ENCODE measurements around the gene MSMB. TPM values are rescaled to one million over a fixed set of nuclear protein-coding genes. Genes with fewer than 3 reads are reported as not detected.

Gene MSMB
- total and polyA plus RNA-seq, 2 donors from 2014 or later: not detected

GRCh38 chr10:46014683-46015405 lies 31.2 kb downstream of the MSMB start:
- intact Hi-C loops (cut with DNase I): no loop called here
- H3K27ac ChIP-seq (ENCODE audit: low read depth in 2 of 2, low read length in 2 of 2): no peak overlapping the region
- FAIRE-seq (no peak), DNase-seq (no peak)
- H3K4me1 ChIP-seq (ENCODE audit: control insufficient read depth in 2 of 3, insufficient read depth in 2 of 3, low read depth in 1 of 3, low read length in 3 of 3): peaks cover 0 to 18% (median 16%) of the 10 kb centered on the region in 3 donors
- H3K27me3 ChIP-seq (ENCODE audit: control insufficient read depth, insufficient read depth, low read length): no peaks in the 10 kb centered on the region
- no peak overlapping the region for H3K9ac ChIP-seq (ENCODE audit: low read length in 3 of 3)
- no peak overlapping the region for H3K4me3 ChIP-seq (ENCODE audit: low read length in 3 of 3)
- no peak for TF ChIP-seq CTCF (IDR thresholded peaks at IDR 0.05; ENCODE audit: borderline replicate concordance, extremely low read depth, insufficient read depth)
- H3K36me3 ChIP-seq (ENCODE audit: control insufficient read depth in 2 of 3, insufficient read depth in 3 of 3, low read length in 3 of 3): peaks cover 8 to 43% (median 25%) of the 10 kb centered on the region in 3 donors
- no peaks in the 10 kb centered on the region for H3K9me3 ChIP-seq (ENCODE audit: control insufficient read depth in 2 of 3, insufficient read depth in 1 of 3, low read length in 3 of 3)

- peaks cover 0 to 12% (median 11%) of the 10 kb centered on the region in 3 donors for H3K4me1 ChIP-seq (ENCODE audit: control insufficient read depth in 2 of 3, insufficient read depth in 2 of 3, low read depth in 1 of 3, low read length in 3 of 3)
- intact Hi-C loops (cut with DNase I): no loop called here
- H3K9me3 ChIP-seq (ENCODE audit: control insufficient read depth in 2 of 3, insufficient read depth in 1 of 3, low read length in 3 of 3): no peaks in the 10 kb centered on the region
- H3K4me3 ChIP-seq (ENCODE audit: low read length in 3 of 3): no peak overlapping the region
- no peak for FAIRE-seq
- no peak overlapping the region for H3K9ac ChIP-seq (ENCODE audit: low read length in 3 of 3)
- H3K36me3 ChIP-seq (ENCODE audit: control insufficient read depth in 2 of 3, insufficient read depth in 3 of 3, low read length in 3 of 3): peaks cover 8 to 50% (median 25%) of the 10 kb centered on the region in 3 donors
- H3K27ac ChIP-seq (ENCODE audit: low read depth in 2 of 2, low read length in 2 of 2): no peak overlapping the region
- DNase-seq: no peak
- no peaks in the 10 kb centered on the region for H3K27me3 ChIP-seq (ENCODE audit: control insufficient read depth, insufficient read depth, low read length)
- TF ChIP-seq CTCF (IDR thresholded peaks at IDR 0.05; ENCODE audit: borderline replicate concordance, extremely low read depth, insufficient read depth): no peak
Measured at GRCh38 chr10:46014206-46014605, 31.9 kb downstream of the MSMB start.

- no peaks in the 10 kb centered on the region for H3K9me3 ChIP-seq (ENCODE audit: control insufficient read depth in 2 of 3, insufficient read depth in 1 of 3, low read length in 3 of 3)
- H3K9ac ChIP-seq (ENCODE audit: low read length in 3 of 3): no peak overlapping the region
- H3K4me1 ChIP-seq (ENCODE audit: control insufficient read depth in 2 of 3, insufficient read depth in 2 of 3, low read depth in 1 of 3, low read length in 3 of 3): peaks cover 0 to 3% (median 1%) of the 10 kb centered on the region in 3 donors
- intact Hi-C loops (cut with DNase I): no loop called here
- no peaks in the 10 kb centered on the region for H3K27me3 ChIP-seq (ENCODE audit: control insufficient read depth, insufficient read depth, low read length)
- no peak overlapping the region for H3K4me3 ChIP-seq (ENCODE audit: low read length in 3 of 3)
- DNase-seq (no peak), FAIRE-seq (no peak)
- TF ChIP-seq CTCF (IDR thresholded peaks at IDR 0.05; ENCODE audit: borderline replicate concordance, extremely low read depth, insufficient read depth): no peak
- H3K36me3 ChIP-seq (ENCODE audit: control insufficient read depth in 2 of 3, insufficient read depth in 3 of 3, low read length in 3 of 3): peaks cover 19 to 63% (median 34%) of the 10 kb centered on the region in 3 donors
- no peak overlapping the region for H3K27ac ChIP-seq (ENCODE audit: low read depth in 2 of 2, low read length in 2 of 2)
Measured at GRCh38 chr10:46012746-46013145, 33.3 kb downstream of the MSMB start.

Measured in kidney (tissue), 14 donors.